ENCODE results near the gene ASB2.

The ASB2 gene

DNA sequence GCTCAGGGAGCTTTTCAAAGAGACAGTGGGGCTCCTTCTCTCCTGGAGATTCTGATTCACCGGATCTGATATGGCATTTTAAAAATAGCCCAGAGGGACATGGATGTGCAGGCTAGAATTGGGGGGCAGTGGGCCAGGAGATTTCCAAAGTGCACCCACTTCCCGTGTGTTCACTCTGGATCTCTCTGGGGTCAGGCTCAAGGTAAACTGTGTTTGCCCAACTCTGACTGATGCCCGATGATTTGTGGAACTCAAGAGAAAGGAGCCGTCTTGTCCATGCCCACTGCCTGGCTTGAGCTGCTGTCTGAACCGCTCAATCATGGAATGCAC, 31.3 kb downstream of the ASB2 start:
- no peak for DNase-seq

DNA sequence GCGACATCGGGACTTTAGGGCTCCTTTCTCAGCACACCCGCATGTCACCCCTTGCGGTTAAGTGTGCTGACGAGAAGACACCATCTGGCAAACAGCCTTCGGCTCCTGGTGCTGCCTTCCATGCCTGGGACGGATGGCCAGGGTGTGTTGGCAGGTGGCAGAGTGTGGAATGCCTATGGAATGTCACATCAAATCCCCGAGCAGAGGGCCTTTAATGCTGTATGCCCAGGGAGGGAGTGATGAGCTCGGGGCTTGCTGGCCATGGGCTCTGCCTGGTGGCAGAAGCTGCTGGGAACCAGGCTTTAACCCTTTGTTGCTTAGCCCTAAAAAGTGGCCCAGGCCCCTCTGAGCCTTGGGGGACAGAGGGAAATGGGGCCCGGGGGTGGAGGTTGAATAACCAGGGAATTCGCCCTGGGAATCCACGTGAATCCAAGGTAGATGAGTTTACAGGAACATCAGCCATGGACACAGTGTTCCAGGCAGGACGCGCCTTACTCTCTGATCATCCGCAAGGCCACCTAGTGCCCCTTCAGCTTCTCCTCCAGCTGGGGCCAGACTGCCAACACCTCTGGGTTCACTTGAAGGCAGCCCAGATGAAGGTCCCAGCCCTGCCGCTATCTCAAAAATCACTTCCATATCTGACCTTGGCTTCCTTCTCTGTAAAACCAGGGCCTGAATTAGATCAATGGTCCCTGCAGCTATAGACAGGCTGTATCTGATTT, 31.9 kb downstream of the ASB2 start:
- DNase-seq: no peak

DNA sequence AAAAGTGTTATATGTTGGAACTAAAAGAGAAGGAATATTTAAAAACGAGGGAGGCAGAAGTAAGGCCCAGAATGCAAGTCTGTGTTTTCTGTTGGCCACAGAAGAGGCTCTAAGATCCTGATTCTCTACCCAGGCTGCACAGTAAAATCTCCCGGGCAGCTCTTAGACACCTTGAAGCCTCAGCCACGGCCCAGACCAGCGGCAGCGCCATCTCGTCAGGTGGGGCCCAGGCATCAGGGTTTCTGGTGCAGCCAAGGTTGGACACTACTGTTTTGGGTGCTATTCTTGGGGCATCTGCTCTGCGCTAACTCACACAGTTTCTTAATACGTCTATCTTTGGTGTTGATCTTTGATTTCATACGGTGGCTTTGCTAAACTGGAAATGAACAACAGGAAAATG, 32.4 kb downstream of the ASB2 start:
- DNase-seq: no peak

DNA sequence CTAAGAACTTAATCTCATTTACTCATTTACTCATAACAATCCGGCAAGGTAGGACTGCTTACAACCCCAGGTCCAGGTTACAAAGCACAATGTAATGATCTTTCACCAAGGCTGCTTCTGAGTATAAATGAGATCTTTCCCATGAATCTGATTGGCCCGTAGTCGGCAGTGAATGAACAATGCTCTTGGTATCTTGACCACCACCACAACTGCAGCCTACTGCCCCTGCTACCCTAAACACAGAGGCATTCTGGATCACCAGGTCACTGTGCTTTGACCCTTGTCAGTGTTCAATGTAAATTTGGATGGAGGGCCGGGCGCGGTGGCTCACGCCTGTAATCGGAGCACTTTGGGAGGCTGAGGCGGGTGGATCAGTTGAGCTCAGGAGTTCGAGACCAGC, 33.3 kb downstream of the ASB2 start:
- DNase-seq: no peak

- no peak for DNase-seq
Measured at GRCh38 chr14:93941293-93941910, 35.0 kb downstream of the ASB2 start.

DNA sequence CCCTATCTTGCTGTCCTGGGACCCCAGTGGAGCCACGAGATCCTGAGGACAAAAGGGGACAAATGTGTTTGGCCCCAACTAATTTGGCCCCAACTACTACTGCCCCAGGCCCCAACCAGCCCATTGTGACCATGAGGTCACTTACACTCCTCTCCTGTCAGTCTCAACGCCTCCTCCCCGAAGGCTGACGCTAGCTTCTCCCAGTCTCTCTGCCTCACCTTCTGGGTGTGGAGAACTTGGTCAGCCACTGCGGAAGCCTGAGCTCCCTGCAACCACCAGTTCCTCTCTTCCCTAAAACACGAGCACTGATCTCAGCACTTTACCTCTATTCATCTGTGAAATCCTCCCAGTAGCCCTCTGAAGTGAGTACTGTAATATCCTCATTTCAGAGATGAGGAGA, 35.9 kb downstream of the ASB2 start:
- no peak for DNase-seq

GRCh38 chr14:93939304-93940229, 36.8 kb downstream of the ASB2 start:
- DNase-seq: no peak

DNA sequence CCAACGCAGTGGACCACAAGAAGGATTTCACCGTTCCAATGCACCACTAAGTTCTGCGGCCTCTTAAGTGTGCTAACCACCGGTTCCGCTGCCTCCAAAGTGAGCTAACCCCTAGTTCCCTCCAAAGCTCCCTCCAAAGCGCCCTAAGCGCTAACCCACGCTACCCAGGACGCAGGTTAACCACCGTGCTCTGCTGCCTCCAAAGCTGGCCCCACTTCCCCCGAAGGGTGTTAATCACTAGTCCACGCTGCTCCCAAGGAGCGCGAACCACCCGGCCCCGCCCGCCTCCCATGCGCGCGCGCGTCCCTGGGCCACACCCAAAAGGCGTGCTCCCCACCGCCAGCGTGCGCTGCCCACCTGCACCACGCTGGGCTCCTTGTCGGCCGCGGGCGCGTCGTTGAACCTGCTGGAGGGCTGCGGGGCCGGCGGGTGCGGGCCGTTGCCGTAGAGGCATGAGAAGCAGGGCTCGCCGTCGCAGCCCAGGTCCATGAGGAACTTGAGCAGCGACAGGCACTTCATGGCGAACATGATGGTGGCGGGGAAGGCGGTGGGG, 37.5 kb downstream of the ASB2 start:
- DNase-seq: no peak

DNA sequence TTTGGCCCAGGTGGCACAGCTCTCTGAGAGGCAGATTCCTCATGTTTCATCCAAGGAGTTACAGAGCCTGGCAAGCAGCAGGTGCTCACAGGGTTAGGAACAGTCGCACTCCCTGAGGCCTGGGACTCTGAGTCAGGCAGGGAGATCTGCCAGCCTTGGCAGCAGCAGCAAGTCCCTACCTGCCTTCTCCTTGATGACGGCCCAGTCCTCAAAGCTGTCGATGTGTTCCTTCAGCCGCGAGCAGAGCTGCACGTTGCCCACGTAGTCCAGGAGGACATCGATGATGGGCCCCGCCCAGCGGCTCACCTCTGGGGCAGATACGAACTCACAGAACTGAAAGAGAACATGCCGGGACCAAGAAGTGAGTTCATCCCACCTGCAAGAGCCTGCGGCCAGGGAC, 38.9 kb downstream of the ASB2 start:
- DNase-seq: no peak

DNA sequence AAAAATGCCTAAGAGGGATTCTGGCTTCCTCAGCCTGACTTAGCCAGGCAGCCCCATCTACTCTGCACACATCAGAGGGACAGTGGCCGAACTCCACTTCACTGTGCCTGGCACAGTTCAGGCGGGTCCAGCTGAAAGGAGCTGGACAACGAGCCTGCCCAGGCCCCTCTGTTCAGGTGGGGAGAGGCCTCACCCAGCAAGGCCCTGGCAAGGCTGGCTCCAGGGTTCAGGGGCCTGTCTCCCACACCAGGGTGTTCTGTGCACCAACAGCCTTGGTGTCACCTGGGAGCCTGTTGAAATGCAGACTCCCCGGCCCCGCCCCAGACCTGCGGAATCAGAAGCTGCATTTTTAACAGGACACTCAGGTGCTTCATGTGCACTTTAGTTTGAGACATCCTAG, 39.4 kb downstream of the ASB2 start:
- DNase-seq: no peak

GRCh38 chr14:93936245-93936644, 40.1 kb downstream of the ASB2 start:
- DNase-seq: no peak

DNA sequence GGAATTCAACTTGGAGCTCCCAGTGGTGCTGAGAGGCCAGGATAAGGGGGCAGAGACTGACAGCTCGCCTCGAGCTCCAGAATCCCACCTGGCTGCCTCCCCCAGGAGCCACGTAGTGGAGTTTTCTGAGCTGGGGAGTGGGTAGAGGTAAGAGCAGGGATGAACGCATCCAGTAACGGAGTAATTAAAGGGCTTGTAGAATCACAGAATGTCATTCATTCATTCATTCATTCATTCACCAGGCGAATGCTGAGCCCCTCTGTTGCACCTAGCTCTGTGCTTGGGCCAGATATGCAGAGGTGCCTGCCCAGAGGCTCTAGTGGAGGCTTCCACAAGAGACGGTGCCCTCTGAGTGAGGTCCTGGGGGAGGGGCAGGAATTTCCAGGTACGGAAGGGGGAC, 41.2 kb downstream of the ASB2 start:
- DNase-seq: no peak

- DNase-seq: no peak
Measured at GRCh38 chr14:93932642-93933041, 43.7 kb downstream of the ASB2 start.

- DNase-seq: no peak
Measured at GRCh38 chr14:93930989-93931307, 45.4 kb downstream of the ASB2 start.

GRCh38 chr14:93930296-93930988, 45.9 kb downstream of the ASB2 start:
- DNase-seq: no peak

DNA sequence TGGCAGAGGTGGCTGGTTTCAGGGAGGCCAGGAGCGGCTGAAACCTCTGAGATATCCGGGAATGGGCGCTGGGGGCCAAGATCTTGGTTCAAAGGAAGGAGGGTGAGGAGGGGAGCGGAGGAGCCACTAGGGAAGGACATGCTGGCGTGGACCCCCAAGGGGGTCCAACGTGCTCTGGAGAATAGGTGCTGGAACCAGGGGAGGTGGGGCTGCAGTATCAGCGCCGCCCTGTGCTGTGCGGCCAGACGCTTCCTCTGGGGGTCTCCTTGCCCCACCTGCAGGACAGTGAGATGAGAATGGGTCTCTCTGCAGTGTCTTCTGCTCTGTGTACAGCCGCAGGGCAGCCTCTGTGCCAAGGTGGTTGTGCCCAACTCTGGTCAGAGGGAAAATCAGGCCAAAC, 46.7 kb downstream of the ASB2 start:
- DNase-seq: no peak

- DNase-seq: no peak
Measured at GRCh38 chr14:93929048-93929535, 47.3 kb downstream of the ASB2 start.

GRCh38 chr14:93928184-93929047, 48.0 kb downstream of the ASB2 start:
- DNase-seq: no peak

DNA sequence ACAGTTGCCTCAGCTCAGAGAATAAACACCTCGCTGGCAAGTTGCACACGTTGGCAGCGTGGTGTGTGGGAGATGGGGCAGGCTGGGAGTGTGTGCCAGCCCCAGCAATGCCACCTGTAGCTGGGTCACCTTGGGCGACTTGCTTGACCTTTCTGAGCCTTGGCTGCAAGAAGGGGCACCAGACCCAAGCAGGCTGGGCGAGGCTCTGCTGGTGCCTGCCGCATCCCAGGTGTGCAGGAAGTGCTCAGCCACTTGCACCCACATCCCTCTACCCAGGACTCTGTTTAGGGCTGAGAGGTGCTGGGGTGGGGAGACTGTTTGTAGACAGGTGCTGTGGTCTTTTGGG, 48.6 kb downstream of the ASB2 start:
- DNase-seq: no peak

GRCh38 chr14:93926873-93927799, 49.2 kb downstream of the ASB2 start, which contains the start of gene FAM181A:
TSS of gene FAM181A (plus strand) at chr14:93927344. CDS start at chr14:93928286, 942 bp downstream.
- no peak for DNase-seq
